Activated T-cell treated with anti-CD3 and anti-CD28 coated beads, Interleukin-2, amount 50 U/mL, for 72 hours (primary cell): Measurements from ENCODE around the gene FAM107B. TPM values are rescaled to one million over a fixed set of nuclear protein-coding genes. Genes with fewer than 3 reads are reported as not detected.

Source experiments
- ATAC-seq, 2 donors: fragments of 150-1000 bp; cut with Tn5 transposase; replicated peaks in 1 of 2; 2 replicates each; pipeline ENCODE4 v1.10.0; 2021; ENCODE audit warnings: moderate library complexity in 2 of 2, mild to moderate bottlenecking in 1 of 2
- DNase-seq, 2 donors: peaks; one replicate each; pipeline ENCODE4 v3.0.0; 2021 to 2022; ENCODE audit warnings: mixed read lengths in 1 of 2
- H3K27ac Mint-ChIP-seq: one replicate; pipeline ENCODE4 v1.8.0; 2022; ENCODE audit warnings: mild to moderate bottlenecking, moderate library complexity, mixed read lengths
- H3K27me3 Mint-ChIP-seq: one replicate; pipeline ENCODE4 v1.8.0; 2022; ENCODE audit warnings: low read depth, mixed read lengths
- H3K36me3 Mint-ChIP-seq, 2 donors: one replicate each; pipeline ENCODE4 v1.8.0; 2022; ENCODE audit warnings: mixed read lengths in 2 of 2, mild to moderate bottlenecking in 1 of 2; ENCODE audit not compliant: insufficient read depth in 2 of 2
- H3K4me1 Mint-ChIP-seq: one replicate; pipeline ENCODE4 v1.8.0; 2022; ENCODE audit warnings: low read depth, mixed read lengths
- H3K4me3 Mint-ChIP-seq, 2 donors: one replicate each; pipeline ENCODE4 v1.8.0; 2022; ENCODE audit warnings: mild to moderate bottlenecking in 2 of 2, mixed read lengths in 2 of 2, moderate library complexity in 2 of 2
- H3K9me3 Mint-ChIP-seq, 2 donors: one replicate each; pipeline ENCODE4 v1.8.0; 2022; ENCODE audit warnings: mixed read lengths in 2 of 2
- total RNA-seq, 2 donors: library from RNA; stranded (reverse); gene quantifications; one replicate each; pipeline ENCODE4 v1.2.3, GENCODE V29; 2022

The FAM107B gene
- total RNA-seq, 2 donors from 2014 or later, result 163 to 180 TPM

- H3K36me3 Mint-ChIP-seq, result peaks cover 0 to 2% of the 10 kb centered on the region in 2 donors
- H3K27me3 Mint-ChIP-seq, result peaks cover 28% of the 10 kb centered on the region
- H3K4me3 Mint-ChIP-seq, result no peak overlapping the region
- H3K4me1 Mint-ChIP-seq, result no peaks in the 10 kb centered on the region
- H3K9me3 Mint-ChIP-seq, result no peaks in the 10 kb centered on the region
- H3K27ac Mint-ChIP-seq, result no peak overlapping the region
- DNase-seq, result no peak
- ATAC-seq, result no peak
Observed at GRCh38 chr10:14483417-14483816, 291.3 kb downstream of the FAM107B start.

DNA sequence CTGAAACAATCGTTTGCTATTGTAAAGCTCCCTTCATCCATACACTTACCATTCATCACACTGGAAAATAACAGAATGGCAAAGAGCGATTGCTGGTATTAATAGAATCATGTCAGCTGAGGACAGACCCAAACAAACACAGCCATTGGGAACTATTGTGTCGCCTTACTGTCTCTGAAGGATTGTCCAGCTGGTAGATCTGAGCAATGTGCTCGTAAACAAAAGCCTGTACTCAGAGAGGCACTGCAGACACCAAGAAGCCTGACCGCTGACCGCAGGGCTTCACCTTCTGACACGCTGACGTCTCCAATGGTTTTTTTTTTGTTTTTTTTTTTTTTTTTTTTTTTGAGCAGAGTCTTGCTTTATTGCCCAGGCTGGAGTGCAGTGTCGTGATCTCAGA, 292.9 kb downstream of the FAM107B start:
- no peak for DNase-seq
- Mint-ChIP-seq H3K36me3 (peaks cover 0 to 2% of the 10 kb centered on the region in 2 donors), H3K27me3 (peaks cover 30% of the 10 kb centered on the region), H3K4me3 (no peak overlapping the region), H3K27ac (no peak overlapping the region), H3K4me1 (no peaks in the 10 kb centered on the region), H3K9me3 (no peaks in the 10 kb centered on the region)
- no peak for ATAC-seq

GRCh38 chr10:14481014-14481413, 293.7 kb downstream of the FAM107B start:
- no peaks in the 10 kb centered on the region for H3K4me1 Mint-ChIP-seq
- H3K27ac Mint-ChIP-seq, result no peak overlapping the region
- no peak overlapping the region for H3K4me3 Mint-ChIP-seq
- H3K36me3 Mint-ChIP-seq, result peaks cover 0 to 2% of the 10 kb centered on the region in 2 donors
- DNase-seq (no peak), ATAC-seq (no peak)
- no peaks in the 10 kb centered on the region for H3K9me3 Mint-ChIP-seq
- H3K27me3 Mint-ChIP-seq, result peaks cover 32% of the 10 kb centered on the region

DNA sequence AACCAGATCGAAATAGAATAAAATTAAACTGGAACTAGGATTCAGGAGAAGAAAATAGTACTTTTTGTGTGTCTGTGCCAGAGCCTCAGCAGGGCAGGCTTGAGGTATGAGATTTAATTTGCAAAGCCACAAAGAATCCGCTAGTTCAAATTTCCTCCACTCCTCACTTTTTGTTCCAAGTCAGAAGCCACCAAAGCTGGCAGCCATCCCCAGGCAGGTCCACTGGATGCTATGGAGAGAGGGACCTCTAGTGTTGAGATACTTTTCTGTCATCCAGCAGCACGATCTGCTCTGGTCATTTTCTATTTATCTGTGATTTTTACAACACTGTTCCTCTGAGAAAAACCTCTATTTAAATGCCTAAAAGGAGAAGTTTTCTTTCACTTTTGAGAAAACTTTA, 296.1 kb downstream of the FAM107B start:
- Mint-ChIP-seq H3K27ac (no peak overlapping the region), H3K4me1 (no peaks in the 10 kb centered on the region), H3K9me3 (no peaks in the 10 kb centered on the region), H3K4me3 (no peak overlapping the region), H3K36me3 (peaks cover 0 to 2% of the 10 kb centered on the region in 2 donors), H3K27me3 (peaks cover 34% of the 10 kb centered on the region)
- ATAC-seq (peak; percentile 32 to 47), DNase-seq (peak; percentile 19 to 23)

DNA sequence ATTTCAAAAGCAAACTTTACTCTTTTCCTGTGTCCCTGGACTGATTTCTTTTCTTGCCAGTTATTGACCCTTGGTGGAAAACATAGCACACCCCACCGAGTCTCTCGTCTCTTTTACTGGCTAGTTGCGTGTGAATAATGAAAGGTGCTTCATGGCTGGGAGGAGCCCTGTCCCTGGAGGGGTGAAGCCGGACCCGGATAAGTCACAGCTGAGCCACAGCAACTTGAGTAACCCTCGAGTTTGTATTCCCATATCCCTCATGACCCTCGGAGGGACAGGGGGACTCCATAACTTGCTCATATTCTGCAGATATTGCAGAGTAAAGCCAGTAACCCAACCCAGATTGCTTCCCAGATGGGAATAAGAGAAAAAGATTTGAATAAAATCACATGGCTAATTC, 296.5 kb downstream of the FAM107B start:
- Mint-ChIP-seq H3K9me3 (no peaks in the 10 kb centered on the region), H3K36me3 (peaks cover 0 to under 1% of the 10 kb centered on the region in 2 donors), H3K27ac (no peak overlapping the region), H3K27me3 (peaks cover 30% of the 10 kb centered on the region), H3K4me1 (no peaks in the 10 kb centered on the region), H3K4me3 (no peak overlapping the region)
- ATAC-seq (no peak), DNase-seq (no peak)

GRCh38 chr10:14477408-14477710, 297.3 kb downstream of the FAM107B start:
- ATAC-seq, result no peak
- Mint-ChIP-seq H3K9me3 (no peaks in the 10 kb centered on the region), H3K27me3 (peaks cover 39% of the 10 kb centered on the region), H3K4me3 (no peak overlapping the region), H3K4me1 (no peaks in the 10 kb centered on the region), H3K36me3 (no peaks in the 10 kb centered on the region), H3K27ac (no peak overlapping the region)
- no peak for DNase-seq

GRCh38 chr10:14476641-14477407, 297.9 kb downstream of the FAM107B start:
- Mint-ChIP-seq H3K27ac (no peak overlapping the region), H3K27me3 (peaks cover 41% of the 10 kb centered on the region)

DNA sequence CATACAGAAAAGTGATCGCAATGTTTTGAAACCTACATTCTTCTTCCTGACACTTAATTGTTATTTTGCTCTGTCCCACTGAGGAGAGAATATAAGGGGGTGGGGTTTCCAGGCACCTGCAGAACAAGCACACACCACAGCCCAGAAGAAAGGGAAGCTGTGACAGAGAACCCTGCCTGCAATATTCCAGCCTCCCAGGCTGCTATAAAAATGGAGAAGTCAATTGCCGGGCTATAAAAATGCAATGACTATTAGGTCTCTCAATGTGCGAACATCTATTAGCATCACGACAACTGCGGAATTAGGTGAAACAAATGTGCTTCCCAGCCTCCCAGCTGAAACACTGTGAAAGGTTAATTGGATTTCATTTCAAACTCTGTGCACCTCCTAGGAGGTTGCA, 298.7 kb downstream of the FAM107B start:
- Mint-ChIP-seq H3K36me3 (no peaks in the 10 kb centered on the region), H3K27ac (no peak overlapping the region), H3K27me3 (peaks cover 41% of the 10 kb centered on the region), H3K4me1 (no peaks in the 10 kb centered on the region), H3K9me3 (no peaks in the 10 kb centered on the region), H3K4me3 (no peak overlapping the region)
- ATAC-seq, result no peak
- no peak for DNase-seq

More at GRCh38 chr10:14476641-14477407, 297.9 kb downstream of the FAM107B start:
- ATAC-seq, result no peak
- Mint-ChIP-seq H3K4me1 (no peaks in the 10 kb centered on the region), H3K4me3 (no peak overlapping the region), H3K9me3 (no peaks in the 10 kb centered on the region), H3K36me3 (no peaks in the 10 kb centered on the region)
- DNase-seq, result no peak

DNA sequence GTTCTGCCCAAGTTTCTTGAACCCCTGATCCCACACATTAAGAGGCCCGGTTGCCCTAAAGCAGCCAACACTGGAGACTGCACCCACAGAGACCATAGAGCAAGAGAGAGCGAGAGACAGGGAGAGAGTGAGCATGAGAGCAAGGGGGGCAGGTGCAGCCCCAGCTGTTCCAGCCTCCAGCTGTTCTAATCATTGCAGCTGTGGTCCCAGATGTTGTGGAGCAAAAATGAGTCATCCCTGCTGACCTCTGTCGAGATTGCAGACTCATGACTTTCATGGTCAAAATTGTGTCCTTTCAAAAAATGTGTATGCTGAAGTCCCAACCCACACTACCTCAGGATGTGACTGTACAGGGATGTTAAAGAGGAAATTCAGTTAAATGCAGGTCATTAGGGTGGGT, 300.0 kb downstream of the FAM107B start:
- Mint-ChIP-seq H3K4me1 (no peaks in the 10 kb centered on the region), H3K27me3 (peaks cover 50% of the 10 kb centered on the region), H3K9me3 (no peaks in the 10 kb centered on the region), H3K27ac (no peak overlapping the region), H3K4me3 (no peak overlapping the region), H3K36me3 (no peaks in the 10 kb centered on the region)
- no peak for DNase-seq
- ATAC-seq, result no peak

DNA sequence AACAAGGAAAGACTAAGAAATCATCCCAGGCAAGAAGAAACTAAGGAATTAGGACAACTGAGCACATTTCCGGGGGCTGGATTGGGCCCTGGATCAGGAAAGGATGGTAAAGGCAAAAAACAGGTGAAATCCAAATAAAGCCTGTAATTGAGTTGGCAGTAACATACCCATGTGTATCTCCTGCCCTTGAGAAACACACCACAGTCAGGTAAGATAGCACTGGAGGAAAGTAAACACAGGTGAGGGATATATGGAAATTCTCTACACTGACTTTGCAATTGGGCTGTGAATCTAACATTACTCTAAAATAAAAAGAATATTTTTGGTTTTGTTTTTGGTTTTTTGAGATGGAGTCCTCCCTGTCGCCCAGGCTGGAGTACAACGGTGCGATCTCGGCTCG, 303.8 kb downstream of the FAM107B start:
- no peak for DNase-seq
- Mint-ChIP-seq H3K27ac (no peak overlapping the region), H3K36me3 (no peaks in the 10 kb centered on the region), H3K9me3 (no peaks in the 10 kb centered on the region), H3K4me3 (no peak overlapping the region), H3K27me3 (peaks cover 50% of the 10 kb centered on the region), H3K4me1 (no peaks in the 10 kb centered on the region)
- no peak for ATAC-seq

GRCh38 chr10:14468726-14469125, 306.0 kb downstream of the FAM107B start:
- DNase-seq (no peak), ATAC-seq (no peak)
- no peaks in the 10 kb centered on the region for H3K4me1 Mint-ChIP-seq
- no peak overlapping the region for H3K27ac Mint-ChIP-seq
- H3K4me3 Mint-ChIP-seq, result no peak overlapping the region
- H3K9me3 Mint-ChIP-seq, result no peaks in the 10 kb centered on the region
- peaks cover 38% of the 10 kb centered on the region for H3K27me3 Mint-ChIP-seq
- H3K36me3 Mint-ChIP-seq, result peaks cover 0 to 4% of the 10 kb centered on the region in 2 donors

Other genes starting within 250 kb of the FAM107B start
- gene CDNF, start 63.1 kb upstream of the FAM107B start, total RNA-seq, result 1 to 10 TPM; 2.9 to 3.2 TPM
- 10 to 100 TPM; 22.3 to 32.0 TPM for gene HSPA14, start 63.4 kb upstream of the FAM107B start, total RNA-seq
- gene MSANTD7, start 63.4 kb upstream of the FAM107B start, total RNA-seq, result 10 to 100 TPM; 19.8 to 26.3 TPM
- 10 to 100 TPM; 16.9 to 18.5 TPM for gene SUV39H2, start 104.0 kb upstream of the FAM107B start, total RNA-seq
- gene DCLRE1C, start 179.2 kb upstream of the FAM107B start, total RNA-seq, result 10 to 100 TPM; 22.9 to 25.8 TPM
- 1 to 10 TPM in 1 of 2 donors, not detected in 1; 2.4 TPM for gene MEIG1, start 184.5 kb upstream of the FAM107B start, total RNA-seq